ENCODE results near the gene NAPSA. TPM values are rescaled to one million over a fixed set of nuclear protein-coding genes. Genes with fewer than 3 reads are reported as not detected.
A peak's percentile ranks its signal among the peaks of the same experiment; 100 is the strongest.

Gene NAPSA
- total and polyA plus RNA-seq, 9 of the 15 experiments (the other 6 are each of a cell fraction or from before 2014, with no cell fraction given), result 0.25 to 1.9 (median 0.69) TPM

GRCh38 chr19:50332244-50333038, 33.0 kb downstream of the NAPSA start (continued):
- TF ChIP-seq PREB (CRISPR knock-in tag; IDR thresholded peaks at IDR 0.05) (no peak), ARID1B (IDR thresholded peaks at IDR 0.05) (0 out of 2 replicates have a peak, but pooled peaks have one; percentile 27), ETS1 (conservative IDR thresholded peaks at IDR 0.05; ENCODE audit: control insufficient read depth, low read depth, low read length) (no peak), ZNF740 (CRISPR knock-in tag; IDR thresholded peaks at IDR 0.05) (0 out of 2 replicates have a peak, but pooled peaks have one; percentile 34), ZNF740 (tag; IDR thresholded peaks at IDR 0.05) (0 out of 4 replicates have a peak, but pooled peaks of 1 of the 2 experiments have one; percentile 24), SMARCE1 (IDR thresholded peaks at IDR 0.05) (0 out of 2 replicates have a peak, but pooled peaks have one; percentile 19), ATF3 (IDR thresholded peaks at IDR 0.05) (no peak), ATF3 (CRISPR knock-in tag; conservative IDR thresholded peaks at IDR 0.05) (no peak), PPARD (CRISPR knock-in tag; IDR thresholded peaks at IDR 0.05) (no peak), SREBF1 (IDR thresholded peaks at IDR 0.05; ENCODE audit: borderline replicate concordance, low read depth, low read length) (no peak), ZSCAN29 (IDR thresholded peaks at IDR 0.05) (no peak), RERE (CRISPR knock-in tag; IDR thresholded peaks at IDR 0.05; ENCODE audit: borderline replicate concordance) (no peak), VEZF1 (CRISPR knock-in tag; IDR thresholded peaks at IDR 0.05) (peak; percentile 90), CHD1 (IDR thresholded peaks at IDR 0.05; ENCODE audit: low read length) (peak; percentile 61), SP1 (CRISPR knock-in tag; IDR thresholded peaks at IDR 0.05) (no peak)

Data from K562 (cell line).